NCI-H345 treated with DMSO at 0.1 percent for 48 hours (cell line): ENCODE data around the gene RCAN1.

Experiments
- DNase-seq: peaks from one replicate; lab custom pipeline; 2025; ENCODE audit not compliant: unreplicated experiment; lab: John Stamatoyannopoulos, UW

The RCAN1 gene

GRCh38 chr21:34614628-34615486, at the start of gene RCAN1:
TSS of gene RCAN1 (minus strand) at chr21:34615113. CDS start at chr21:34615011, 102 bp downstream.
- DNase-seq, result peak; percentile 98

- DNase-seq, result no peak
These were observed 46.9 kb upstream of the RCAN1 start for GRCh38 chr21:34661848-34662247.

- DNase-seq, result no peak
These were observed 38.6 kb upstream of the RCAN1 start for GRCh38 chr21:34653522-34653921.

- DNase-seq, result no peak
These were observed 36.7 kb upstream of the RCAN1 start for GRCh38 chr21:34651642-34652041.

DNA sequence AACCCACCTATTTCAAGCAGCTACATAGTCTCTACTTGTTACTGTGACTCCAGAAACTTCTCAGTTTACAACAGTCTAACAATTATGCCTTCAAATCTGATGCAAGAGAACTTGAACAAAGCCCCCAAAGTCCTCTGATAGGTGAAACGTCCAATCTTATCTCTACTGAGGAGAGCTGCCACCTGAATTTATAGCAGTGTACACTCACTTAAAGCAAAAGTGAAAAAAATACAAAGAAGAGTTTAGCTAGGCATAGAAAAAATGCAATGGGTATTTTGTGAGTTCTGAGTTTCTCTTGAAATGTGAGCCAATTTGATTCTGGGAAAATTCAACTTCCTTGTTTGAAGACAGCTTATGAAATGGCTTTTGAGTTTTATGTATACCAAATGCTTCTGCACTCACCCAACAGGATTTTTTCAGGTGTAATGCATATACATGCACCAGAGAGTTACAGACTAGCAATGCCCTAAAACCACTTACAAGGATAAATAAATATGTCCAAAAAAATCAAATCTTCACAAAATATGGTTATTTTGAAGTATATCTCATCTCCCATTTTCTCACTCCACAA, 36.0 kb upstream of the RCAN1 start:
- DNase-seq, result no peak

DNA sequence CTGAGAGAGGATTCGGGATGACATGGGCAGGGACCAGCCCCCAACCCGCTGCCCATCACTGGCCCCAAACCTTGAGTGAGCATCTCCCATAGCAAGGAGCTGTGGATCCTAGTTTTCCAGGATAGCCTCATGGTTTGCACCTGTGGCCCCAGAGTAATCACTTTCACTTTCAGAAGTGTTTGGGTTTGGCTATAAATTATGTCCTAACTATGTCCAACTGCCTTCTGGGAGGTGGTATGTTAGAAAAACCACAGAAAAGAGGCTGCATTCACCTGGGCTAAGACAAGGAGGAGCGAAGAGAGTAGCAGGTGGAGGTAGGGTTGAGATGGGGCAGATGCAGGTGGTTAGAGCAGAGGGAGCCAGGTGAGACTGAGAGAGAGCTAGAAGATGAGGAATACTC, 34.5 kb upstream of the RCAN1 start:
- no peak for DNase-seq

- no peak for DNase-seq
These were observed 33.9 kb upstream of the RCAN1 start for GRCh38 chr21:34648739-34649297.

DNA sequence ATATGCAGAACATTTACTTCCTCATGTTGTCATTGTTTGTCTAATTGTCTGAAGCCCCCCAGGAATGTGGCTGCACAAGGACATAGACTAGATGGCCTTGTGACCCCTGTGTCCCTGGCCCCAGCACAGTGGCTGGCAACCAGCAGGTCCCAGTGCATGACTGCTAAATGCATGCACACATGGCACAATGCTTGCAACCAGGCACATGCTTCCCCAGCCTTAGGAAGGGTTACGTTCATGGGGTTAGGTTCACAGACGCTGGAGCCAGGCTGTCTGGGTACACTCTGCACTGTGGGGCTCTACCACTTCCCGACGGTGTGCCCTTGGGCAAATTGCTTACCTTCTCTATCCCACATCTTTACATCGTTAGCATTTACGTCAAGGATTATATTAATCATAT, 32.6 kb upstream of the RCAN1 start:
- no peak for DNase-seq

GRCh38 chr21:34644825-34645224, 29.9 kb upstream of the RCAN1 start:
- DNase-seq, result no peak

- DNase-seq, result no peak
These were observed 27.5 kb upstream of the RCAN1 start for GRCh38 chr21:34642211-34643075.

- DNase-seq, result no peak
These were observed 25.9 kb upstream of the RCAN1 start for GRCh38 chr21:34640858-34641257.

DNA sequence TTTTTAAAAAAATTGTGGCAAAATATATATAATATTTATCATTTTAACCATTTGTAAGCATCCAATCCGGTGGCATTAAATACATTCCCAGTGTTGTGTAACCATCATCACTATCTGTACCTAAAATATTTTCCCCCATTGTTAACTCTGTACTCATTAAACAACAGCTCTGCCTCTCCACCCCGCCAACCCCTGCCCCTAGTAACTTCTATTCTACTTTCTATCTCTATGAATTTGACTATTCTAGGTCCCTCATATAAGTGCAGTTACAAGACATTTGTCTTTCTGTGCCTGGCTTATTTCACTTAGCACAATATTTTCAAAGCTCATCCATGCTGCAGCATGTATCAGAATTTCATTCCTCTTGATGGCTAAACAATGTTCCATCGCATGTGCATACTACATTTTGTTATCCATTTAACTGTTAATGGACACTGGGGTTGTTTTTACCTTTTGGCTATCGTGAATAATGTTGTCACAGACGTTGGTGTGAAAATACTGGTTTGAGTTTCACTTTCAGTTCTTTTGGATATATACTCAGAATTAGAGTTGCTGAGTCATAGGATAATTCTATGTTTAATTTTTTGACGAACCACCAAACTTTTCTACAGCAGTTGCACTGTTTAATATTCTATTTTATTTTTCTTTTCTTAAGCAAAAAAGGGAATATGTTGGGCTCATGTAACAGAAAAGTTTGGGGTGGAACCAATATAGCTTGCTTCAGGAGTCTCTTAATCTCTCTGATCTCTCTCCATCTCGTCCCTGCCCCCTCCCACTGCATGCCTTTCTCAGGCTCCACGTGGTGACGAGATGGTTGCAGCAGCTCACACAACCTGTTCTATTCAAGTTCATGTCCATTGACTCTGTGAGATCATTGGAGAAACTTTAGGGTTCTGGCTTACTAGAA, 25.2 kb upstream of the RCAN1 start:
- DNase-seq, result no peak

GRCh38 chr21:34639250-34639649, 24.3 kb upstream of the RCAN1 start:
- no peak for DNase-seq

GRCh38 chr21:34636961-34637360, 22.0 kb upstream of the RCAN1 start:
- DNase-seq, result no peak

DNA sequence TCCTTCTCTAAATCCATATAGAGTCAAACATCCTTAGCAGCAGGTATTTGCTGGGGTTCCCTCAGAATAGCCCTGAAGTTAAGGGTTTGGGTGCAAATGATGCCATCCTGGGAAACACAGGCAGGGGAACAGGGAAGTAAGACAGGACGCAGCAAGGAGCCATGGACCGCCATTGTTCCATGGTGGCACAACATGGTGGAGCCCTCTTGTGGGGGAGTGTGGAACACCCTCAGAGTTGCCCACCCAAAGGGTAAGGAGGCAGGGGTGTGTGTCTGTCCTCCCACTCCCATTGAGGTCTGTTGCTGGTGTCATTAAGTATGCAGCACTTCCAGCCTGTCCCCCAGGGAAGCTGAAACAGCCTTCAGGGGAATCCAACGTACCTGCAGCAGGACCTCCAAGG, 20.4 kb upstream of the RCAN1 start:
- DNase-seq, result no peak

DNA sequence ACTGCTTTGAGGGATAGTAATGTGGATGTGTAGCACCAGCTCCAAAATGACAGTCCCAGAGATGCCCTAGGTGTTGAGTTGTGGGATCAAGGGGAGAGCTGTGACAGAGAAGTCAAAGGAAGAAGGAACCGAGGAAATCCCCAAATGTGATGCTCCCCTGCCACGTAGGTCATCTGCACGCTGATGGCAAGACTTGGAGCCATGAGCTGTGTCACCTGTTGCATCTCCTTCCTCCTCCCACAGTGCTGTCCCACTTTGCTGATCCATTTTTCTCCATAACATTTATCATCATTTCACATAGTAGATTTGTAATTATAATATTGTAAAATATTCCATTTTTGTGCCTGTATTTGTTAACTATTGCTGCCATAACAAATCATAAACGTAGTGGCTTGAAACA, 17.6 kb upstream of the RCAN1 start:
- no peak for DNase-seq

DNA sequence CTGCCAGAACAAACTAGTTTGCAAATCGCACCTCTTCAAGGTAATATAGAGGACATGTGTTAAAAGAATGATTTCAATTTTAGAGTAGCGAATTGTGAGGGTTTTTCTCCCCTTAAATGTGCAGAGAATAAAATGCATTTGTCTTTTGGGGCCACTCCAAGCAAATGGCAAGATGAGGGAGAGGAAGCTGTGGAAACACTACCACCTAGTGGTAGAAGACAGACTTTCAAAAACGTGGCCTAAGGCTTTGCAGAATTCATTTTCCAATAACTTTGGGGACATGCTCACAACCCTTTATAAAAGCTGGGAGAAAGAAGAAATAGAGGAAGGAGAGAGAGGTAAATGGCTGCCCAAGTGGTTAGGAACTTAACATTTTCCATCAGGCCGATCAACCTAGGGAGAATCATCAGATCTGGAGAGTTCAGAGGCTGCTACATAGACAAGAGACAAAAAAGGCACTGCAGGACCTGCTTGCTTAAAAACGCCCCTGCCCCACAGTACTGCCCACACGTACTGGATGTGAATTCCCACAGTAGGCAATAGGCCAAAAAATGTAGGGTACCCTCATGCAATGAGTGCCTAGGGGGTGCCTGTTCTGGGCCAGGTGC, 15.7 kb upstream of the RCAN1 start:
- peak; percentile 69 for DNase-seq

GRCh38 chr21:34626131-34626530, 11.2 kb upstream of the RCAN1 start:
- DNase-seq, result no peak

- DNase-seq, result no peak
These were observed 10.2 kb upstream of the RCAN1 start for GRCh38 chr21:34625030-34625593.

DNA sequence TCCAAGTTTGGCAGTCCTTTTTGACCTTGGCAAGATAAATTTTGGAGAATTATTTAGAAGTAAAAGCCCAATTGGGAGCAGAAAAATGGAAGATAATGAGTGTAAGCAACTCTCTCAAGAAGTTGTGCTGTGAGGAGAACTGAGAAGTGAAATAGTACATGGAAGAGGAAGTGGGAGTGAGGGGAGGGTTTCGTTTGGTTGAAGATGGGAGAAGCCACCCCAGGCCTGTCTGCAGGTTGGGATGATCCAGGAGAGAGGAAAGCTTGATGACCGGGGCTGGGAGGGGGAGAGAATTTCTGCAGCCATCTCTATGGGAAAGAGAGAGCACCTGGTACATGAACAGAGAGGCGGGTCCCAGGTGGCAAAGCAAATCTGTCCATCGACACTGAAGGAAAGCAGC, 8.6 kb upstream of the RCAN1 start:
- no peak for DNase-seq
